PC-9 (cell line): ENCODE results near the gene SPTSSA. TPM values are rescaled to one million over a fixed set of nuclear protein-coding genes. Genes with fewer than 3 reads are reported as not detected.

Experiments
- BruUV-seq: library from RNA; stranded (reverse); fragments of 400-500 nt; replicated peaks from 2 replicates; lab custom pipeline; 2021; lab: Mats Ljungman, UMichigan
- CTCF ChIA-PET: fragments of 300-600 bp; sonication (Branson Sonifier 250); formaldehyde crosslinking; loops from one replicate; lab custom pipeline; 2022; ENCODE audit warnings: antibody characterized with exemption; lab: Charles Lee
- POLR2A ChIA-PET: fragments of 300-600 bp; sonication (Branson Sonifier 250); formaldehyde crosslinking; loops from one replicate; lab custom pipeline; 2022; ENCODE audit warnings: antibody characterized with exemption; ENCODE audit not compliant: unreplicated experiment; lab: Charles Lee
- DNase-seq, 2 experiments: peaks; one replicate each; pipeline versions ENCODE4 v3.0.0 to v3.0.0-alpha.2; 2015 to 2022; ENCODE audit warnings: mixed read lengths in 1 of 2
- H2AFZ ChIP-seq: fragments of 200-600 bp; sonication (generic); 2 replicates; pipeline ENCODE4 v1.8.1; 2017; ENCODE audit warnings: antibody characterized with exemption
- H3F3A ChIP-seq: fragments of 200-600 bp; sonication (generic); 2 replicates; pipeline ENCODE4 v1.8.1; 2017; ENCODE audit warnings: antibody characterized with exemption, mild to moderate bottlenecking, low read depth; ENCODE audit not compliant: insufficient read depth
- H3K27ac ChIP-seq: fragments of 200-600 bp; sonication (generic); 2 replicates; pipeline ENCODE4 v1.6.1; 2016; ENCODE audit warnings: mixed run types
- H3K27me3 ChIP-seq: fragments of 200-600 bp; sonication (generic); 2 replicates; pipeline ENCODE4 v1.6.1; 2016; ENCODE audit warnings: low read depth, mixed run types; ENCODE audit not compliant: insufficient read depth
- H3K36me3 ChIP-seq: fragments of 200-600 bp; sonication (generic); 2 replicates; pipeline ENCODE4 v1.6.1; 2016; ENCODE audit warnings: low read depth, mixed run types
- H3K4me1 ChIP-seq: fragments of 200-600 bp; sonication (generic); replicated peaks from 2 replicates; pipeline ENCODE4 v1.6.1; 2016; ENCODE audit warnings: mixed run types; ENCODE audit not compliant: insufficient read depth
- H3K4me2 ChIP-seq: fragments of 200-600 bp; sonication (generic); 2 replicates; pipeline ENCODE4 v1.6.1; 2017; ENCODE audit warnings: mixed run types
- H3K4me3 ChIP-seq: fragments of 200-600 bp; sonication (generic); 2 replicates; pipeline ENCODE4 v1.6.1; 2016; ENCODE audit warnings: mixed run types
- H3K79me2 ChIP-seq: fragments of 200-600 bp; sonication (generic); 2 replicates; pipeline ENCODE4 v1.6.1; 2017; ENCODE audit warnings: low read depth, mixed run types
- H3K9me2 ChIP-seq: fragments of 200-600 bp; sonication (generic); 2 replicates; pipeline ENCODE4 v1.8.1; 2017; ENCODE audit warnings: mild to moderate bottlenecking; ENCODE audit not compliant: insufficient read depth
- H3K9me3 ChIP-seq: fragments of 200-600 bp; sonication (generic); 2 replicates; pipeline ENCODE4 v1.8.1; 2016; ENCODE audit warnings: low read depth; ENCODE audit not compliant: insufficient read depth
- H4K20me1 ChIP-seq: fragments of 200-600 bp; sonication (generic); 2 replicates; pipeline ENCODE4 v1.8.1; 2017; ENCODE audit not compliant: insufficient read depth
- CTCF ChIP-seq: fragments of 200-600 bp; sonication (generic); conservative IDR thresholded peaks from 2 replicates; pipeline ENCODE4 v1.6.1; 2017; ENCODE audit warnings: mixed run types, antibody characterized with exemption, mild to moderate bottlenecking, moderate library complexity
- EZH2 ChIP-seq: fragments of 200-600 bp; sonication (generic); IDR thresholded peaks from 2 replicates; pipeline ENCODE4 v1.8.0; 2017; ENCODE audit warnings: antibody characterized with exemption, low read depth
- intact Hi-C: fragments of 100-400 bp; cut with micrococcal nuclease; formaldehyde crosslinking; loops from one replicate; pipeline ENCODE4 v1.10.0; 2022; ENCODE audit not compliant: unreplicated experiment
- total RNA-seq: library from RNA; stranded (reverse); gene quantifications from 2 replicates; pipeline ENCODE4 v1.2.3, GENCODE V29; 2021

Gene SPTSSA
- total RNA-seq, 1 experiment from 2014 or later, result 21.6 TPM

- Histone ChIP-seq H3K9me3 (no peaks in the 10 kb centered on the region), H3K36me3 (no peaks in the 10 kb centered on the region), H3K4me2 (no peak overlapping the region), H3K27me3 (no peaks in the 10 kb centered on the region), H2AFZ (no peak overlapping the region), H3K27ac (no peak overlapping the region), H3K79me2 (no peaks in the 10 kb centered on the region), H3K4me3 (no peak overlapping the region), H3K4me1 (no peaks in the 10 kb centered on the region), H3F3A (no peaks in the 10 kb centered on the region), H4K20me1 (no peaks in the 10 kb centered on the region), H3K9me2 (no peaks in the 10 kb centered on the region)
- BruUV-seq, result no TSS peak
- no peak for DNase-seq
- intact Hi-C loops, result no loop called here
- POLR2A ChIA-PET, result no interaction called here
- CTCF ChIA-PET, result no interaction called here
- TF ChIP-seq EZH2 (no peak), CTCF (no peak)
Observed at GRCh38 chr14:34472706-34473279, 10.8 kb upstream of the SPTSSA start.

- no peaks in the 10 kb centered on the region for H3K9me3 ChIP-seq
- no peak overlapping the region for H2AFZ ChIP-seq
- intact Hi-C loops, result no loop called here
- no peaks in the 10 kb centered on the region for H3K9me2 ChIP-seq
- H3K4me2 ChIP-seq, result no peak overlapping the region
- no peak for DNase-seq
- H3K79me2 ChIP-seq, result no peaks in the 10 kb centered on the region
- no peaks in the 10 kb centered on the region for H3K4me1 ChIP-seq
- no peak overlapping the region for H3K27ac ChIP-seq
- no peaks in the 10 kb centered on the region for H3K36me3 ChIP-seq
- POLR2A ChIA-PET, result no interaction called here
- TF ChIP-seq CTCF (no peak), EZH2 (no peak)
- BruUV-seq, result no TSS peak
- H3K27me3 ChIP-seq, result no peaks in the 10 kb centered on the region
- H4K20me1 ChIP-seq, result no peaks in the 10 kb centered on the region
- H3K4me3 ChIP-seq, result no peak overlapping the region
- H3F3A ChIP-seq, result no peaks in the 10 kb centered on the region
- CTCF ChIA-PET, result interaction anchor here (0.7 kb wide), 1 partner anchor 28 kb away, joined by 10 read pairs; no protein-coding TSS in a partner anchor
Observed at GRCh38 chr14:34470319-34470718, 8.3 kb upstream of the SPTSSA start.

- no peak for DNase-seq
- H2AFZ ChIP-seq, result no peak overlapping the region
- intact Hi-C loops, result no loop called here
Observed at GRCh38 chr14:34466691-34467090, 4.7 kb upstream of the SPTSSA start.

More at GRCh38 chr14:34466691-34467090, 4.7 kb upstream of the SPTSSA start:
- POLR2A ChIA-PET, result no interaction called here
- Histone ChIP-seq H3K9me3 (no peaks in the 10 kb centered on the region), H3K4me3 (no peak overlapping the region), H3F3A (no peaks in the 10 kb centered on the region), H3K27ac (no peak overlapping the region), H3K4me1 (no peaks in the 10 kb centered on the region), H3K9me2 (no peaks in the 10 kb centered on the region), H3K4me2 (no peak overlapping the region), H3K27me3 (no peaks in the 10 kb centered on the region), H3K36me3 (no peaks in the 10 kb centered on the region), H4K20me1 (no peaks in the 10 kb centered on the region), H3K79me2 (no peaks in the 10 kb centered on the region)
- CTCF ChIA-PET, result no interaction called here
- TF ChIP-seq CTCF (no peak), EZH2 (no peak)
- BruUV-seq, result no TSS peak
